ENCODE measurements around the gene SRSF2. TPM values are rescaled to one million over a fixed set of nuclear protein-coding genes. Genes with fewer than 3 reads are reported as not detected.

The SRSF2 gene
- total RNA-seq, 4 donors from 2014 or later = 106 to 194 (median 148) TPM

DNA sequence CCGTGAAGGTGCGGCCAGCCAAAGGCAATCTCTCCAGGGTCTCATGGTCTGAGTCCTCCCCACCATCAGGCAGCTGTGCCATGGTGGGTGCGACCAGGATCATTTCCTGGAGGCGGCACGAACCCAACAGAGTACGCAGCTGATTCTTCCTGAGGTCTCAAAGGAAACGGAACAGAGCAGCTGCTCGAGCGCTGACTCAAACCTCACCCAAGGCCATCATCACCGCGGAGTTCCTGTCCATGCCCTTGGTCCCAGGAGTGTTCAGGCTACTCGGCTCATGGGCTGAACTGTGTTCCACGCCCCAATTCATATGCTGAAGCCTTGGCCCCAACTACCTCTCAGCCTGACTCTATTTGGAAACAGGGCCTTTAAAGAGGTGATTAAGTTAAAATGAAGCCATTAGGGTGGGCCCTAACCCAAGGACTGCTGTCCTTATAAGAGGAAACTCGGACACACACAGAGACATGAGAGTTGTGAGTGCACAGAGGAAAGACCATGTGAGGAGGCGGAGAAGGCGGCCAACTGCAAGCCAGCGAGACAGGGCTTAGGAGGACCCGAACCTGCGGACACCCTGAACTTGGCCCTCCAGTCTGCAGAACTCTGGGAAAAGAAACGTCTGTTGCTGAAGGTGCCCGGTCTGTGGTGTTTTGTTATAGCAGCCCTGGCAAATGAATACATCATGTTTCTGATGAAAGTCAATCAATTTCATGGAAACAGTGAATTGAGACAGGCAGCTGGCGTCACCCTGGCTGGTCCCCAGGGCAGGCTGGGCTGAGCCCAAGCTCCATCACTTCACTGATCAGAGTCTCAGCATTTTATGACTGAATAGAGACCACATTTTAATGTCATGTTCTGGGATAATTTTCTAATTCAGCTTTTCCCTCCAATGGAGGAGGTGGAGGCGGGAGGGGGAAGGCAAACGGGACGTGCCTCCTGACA lies 40.1 kb downstream of the SRSF2 start:
- H3K4me3 ChIP-seq = peak overlapping the region in 1 of 2 donors; percentile 0
- 47 to 62% methylated on average over 2 to 11 of the region's 25 CpGs for WGBS, 2 donors (ENCODE audit: low coverage in 1 of 2)
- TF ChIP-seq, protein P1, sequence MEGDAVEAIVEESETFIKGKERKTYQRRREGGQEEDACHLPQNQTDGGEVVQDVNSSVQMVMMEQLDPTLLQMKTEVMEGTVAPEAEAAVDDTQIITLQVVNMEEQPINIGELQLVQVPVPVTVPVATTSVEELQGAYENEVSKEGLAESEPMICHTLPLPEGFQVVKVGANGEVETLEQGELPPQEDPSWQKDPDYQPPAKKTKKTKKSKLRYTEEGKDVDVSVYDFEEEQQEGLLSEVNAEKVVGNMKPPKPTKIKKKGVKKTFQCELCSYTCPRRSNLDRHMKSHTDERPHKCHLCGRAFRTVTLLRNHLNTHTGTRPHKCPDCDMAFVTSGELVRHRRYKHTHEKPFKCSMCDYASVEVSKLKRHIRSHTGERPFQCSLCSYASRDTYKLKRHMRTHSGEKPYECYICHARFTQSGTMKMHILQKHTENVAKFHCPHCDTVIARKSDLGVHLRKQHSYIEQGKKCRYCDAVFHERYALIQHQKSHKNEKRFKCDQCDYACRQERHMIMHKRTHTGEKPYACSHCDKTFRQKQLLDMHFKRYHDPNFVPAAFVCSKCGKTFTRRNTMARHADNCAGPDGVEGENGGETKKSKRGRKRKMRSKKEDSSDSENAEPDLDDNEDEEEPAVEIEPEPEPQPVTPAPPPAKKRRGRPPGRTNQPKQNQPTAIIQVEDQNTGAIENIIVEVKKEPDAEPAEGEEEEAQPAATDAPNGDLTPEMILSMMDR (IDR thresholded peaks at IDR 0.05) = no peak
- TF ChIP-seq POLR2AphosphoS5 (IDR thresholded peaks at IDR 0.05) = no peak
- no peak for TF ChIP-seq POLR2A (IDR thresholded peaks at IDR 0.05)
- TF ChIP-seq EP300 (IDR thresholded peaks at IDR 0.05) = no peak
- H3K9me3 ChIP-seq = no peaks in the 10 kb centered on the region
- H3K27me3 ChIP-seq = no peaks in the 10 kb centered on the region
- no peaks in the 10 kb centered on the region for H3K36me3 ChIP-seq
- H3K27ac ChIP-seq = peak overlapping the region; percentile 10 to 96 (median 92)
- peaks cover 7 to 100% (median 71%) of the 10 kb centered on the region in 3 donors for H3K4me1 ChIP-seq
- peak; percentile 38 for ATAC-seq

DNA sequence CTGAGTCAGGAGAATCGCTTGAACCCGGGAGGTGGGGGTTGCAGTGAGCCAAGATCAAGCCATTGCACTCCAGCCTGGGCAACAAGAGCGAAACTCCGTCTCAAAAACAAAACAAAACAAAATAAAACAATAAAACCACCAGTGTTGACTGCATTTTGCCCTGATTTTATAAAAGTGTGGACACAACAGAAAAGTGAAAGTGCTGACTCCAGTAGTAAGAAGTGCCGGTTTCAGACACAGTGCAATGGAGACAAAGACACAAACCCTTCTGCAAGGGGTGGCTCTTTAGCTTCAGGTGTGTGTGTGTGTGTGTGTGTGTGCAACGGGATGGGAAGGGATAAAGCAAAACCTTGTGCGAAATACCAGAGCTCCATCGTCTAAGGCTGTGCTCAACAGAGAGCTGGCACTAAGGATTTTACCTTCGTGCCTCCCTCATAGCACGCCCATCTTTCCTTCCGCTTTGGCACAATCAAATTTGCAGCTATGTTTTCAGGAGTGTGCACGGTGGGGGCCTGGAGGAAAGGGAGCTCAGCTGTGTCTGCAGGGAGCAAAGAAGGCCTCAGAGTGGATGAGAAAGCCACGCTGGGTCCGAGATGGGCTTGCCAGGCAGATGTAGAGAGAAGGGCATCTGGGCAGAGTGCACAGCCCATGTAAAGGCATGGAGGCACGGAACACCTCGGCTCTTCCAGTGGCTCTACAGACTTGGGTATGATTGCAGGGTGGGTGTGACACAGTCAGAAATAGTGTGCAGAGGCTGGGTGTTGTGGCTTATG lies 41.9 kb downstream of the SRSF2 start:
- 48 to 51% methylated on average over 8 to 11 of the region's 16 CpGs for WGBS, 2 donors (ENCODE audit: low coverage in 1 of 2)
- no peak overlapping the region for H3K4me3 ChIP-seq
- ATAC-seq = no peak
- H3K9me3 ChIP-seq = no peaks in the 10 kb centered on the region
- H3K27me3 ChIP-seq = no peaks in the 10 kb centered on the region
- peak overlapping the region in 3 of 4 donors; percentile 91 to 96 (median 93) for H3K27ac ChIP-seq
- H3K36me3 ChIP-seq = no peaks in the 10 kb centered on the region
- H3K4me1 ChIP-seq = peaks cover 4 to 100% (median 55%) of the 10 kb centered on the region in 3 donors
- TF ChIP-seq EP300 (IDR thresholded peaks at IDR 0.05) = no peak
- TF ChIP-seq POLR2AphosphoS5 (IDR thresholded peaks at IDR 0.05) = peak; percentile 8

- Histone ChIP-seq H3K27ac (peak overlapping the region in 3 of 4 donors; percentile 61 to 93 (median 91)), H3K27me3 (no peaks in the 10 kb centered on the region), H3K4me3 (no peak overlapping the region), H3K36me3 (no peaks in the 10 kb centered on the region), H3K4me1 (peaks cover 8 to 100% (median 49%) of the 10 kb centered on the region in 3 donors), H3K9me3 (no peaks in the 10 kb centered on the region)
- no peak for ATAC-seq
- no peak for TF ChIP-seq POLR2AphosphoS5 (IDR thresholded peaks at IDR 0.05)
- TF ChIP-seq, protein P1 (IDR thresholded peaks at IDR 0.05) = no peak
- WGBS, 2 donors (ENCODE audit: low coverage in 1 of 2) = 54 to 69% methylated on average over 9 to 11 of the region's 14 CpGs
Measured at GRCh38 chr17:76691379-76692191, 45.5 kb downstream of the SRSF2 start.

DNA sequence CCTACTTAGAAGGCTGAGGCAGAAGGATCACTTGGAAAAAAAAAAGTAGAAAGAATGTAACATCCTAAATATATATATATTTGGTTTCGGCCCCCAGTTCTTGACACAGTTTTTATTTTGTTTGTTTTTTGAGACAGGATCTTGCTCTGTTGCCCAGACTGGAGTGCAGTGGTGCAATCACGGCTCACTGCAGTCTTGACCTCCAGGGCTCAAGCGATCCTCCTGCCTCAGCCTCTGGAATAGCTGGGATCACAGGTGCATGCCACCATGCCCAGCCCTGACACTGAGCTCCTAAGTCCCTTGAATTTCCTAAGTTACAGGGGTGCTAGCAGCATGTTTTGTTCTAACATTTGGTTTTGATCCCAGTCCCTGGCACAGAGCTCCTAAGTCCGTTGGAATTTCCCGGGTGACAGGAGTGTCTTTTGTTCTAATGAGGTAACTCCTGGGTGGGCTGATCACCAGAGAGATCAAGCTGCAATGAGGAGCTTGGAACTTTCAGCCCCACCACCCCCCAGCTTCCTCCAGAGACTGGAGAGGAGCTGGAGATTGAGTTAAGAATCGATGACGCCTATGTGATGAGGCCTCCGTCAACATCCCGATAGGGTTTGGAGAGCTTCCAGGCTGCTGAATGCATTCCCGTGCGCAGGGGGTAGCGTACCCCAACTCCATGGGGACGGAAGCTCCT lies 46.4 kb downstream of the SRSF2 start:
- WGBS, 2 donors (ENCODE audit: low coverage in 1 of 2) = 70 to 100% methylated on average over 1 to 6 of the region's 13 CpGs
- no peak for ATAC-seq
- H3K27me3 ChIP-seq = no peaks in the 10 kb centered on the region

More for the DNA sequence above, 46.4 kb downstream of the SRSF2 start:
- peaks cover 8 to 100% (median 49%) of the 10 kb centered on the region in 3 donors for H3K4me1 ChIP-seq
- TF ChIP-seq, protein P1 (IDR thresholded peaks at IDR 0.05) = no peak
- no peak for TF ChIP-seq EP300 (IDR thresholded peaks at IDR 0.05)
- no peak for TF ChIP-seq POLR2A (IDR thresholded peaks at IDR 0.05)
- no peak for TF ChIP-seq POLR2AphosphoS5 (IDR thresholded peaks at IDR 0.05)
- peaks cover 0 to under 1% of the 10 kb centered on the region in 2 donors for H3K36me3 ChIP-seq
- H3K27ac ChIP-seq = peak overlapping the region in 3 of 4 donors; percentile 61 to 93 (median 91)
- no peaks in the 10 kb centered on the region for H3K9me3 ChIP-seq
- H3K4me3 ChIP-seq = no peak overlapping the region
